H9 (cell line): ENCODE results near the gene ATP2B2. TPM values are rescaled to one million over a fixed set of nuclear protein-coding genes. Genes with fewer than 3 reads are reported as not detected.

Experiments
- DNase-seq: peaks from one replicate; pipeline ENCODE4 v3.0.0-alpha.2; 2017
- H2AFZ ChIP-seq: one replicate; pipeline ENCODE4 v1.6.1; 2013; ENCODE audit warnings: mild to moderate bottlenecking, low read length, control low read depth, moderate library complexity
- H2AK5ac ChIP-seq: 2 replicates; pipeline ENCODE4 v1.6.1; 2013; ENCODE audit warnings: low read length, control low read depth, mixed read lengths; ENCODE audit not compliant: insufficient read length
- H2BK120ac ChIP-seq: one replicate; pipeline ENCODE4 v1.6.1; 2013; ENCODE audit warnings: low read depth, mild to moderate bottlenecking, low read length, control low read depth, inconsistent platforms; ENCODE audit not compliant: poor library complexity, severe bottlenecking
- H2BK12ac ChIP-seq: 2 replicates; pipeline ENCODE4 v1.6.1; 2013; ENCODE audit warnings: low read length, control low read depth, mixed read lengths, low read depth; ENCODE audit not compliant: insufficient read length
- H2BK15ac ChIP-seq: 2 replicates; pipeline ENCODE4 v1.6.1; 2013; ENCODE audit warnings: low read depth, low read length, control low read depth
- H2BK20ac ChIP-seq: one replicate; pipeline ENCODE4 v1.6.1; 2013; ENCODE audit warnings: low read depth, mild to moderate bottlenecking, low read length, control low read depth, inconsistent platforms; ENCODE audit not compliant: poor library complexity, severe bottlenecking
- H2BK5ac ChIP-seq: 2 replicates; pipeline ENCODE4 v1.6.1; 2013; ENCODE audit warnings: low read length, control low read depth, mixed read lengths; ENCODE audit not compliant: insufficient read length
- H3K14ac ChIP-seq: 2 replicates; pipeline ENCODE4 v1.6.1; 2013; ENCODE audit warnings: low read length, control low read depth; ENCODE audit not compliant: insufficient read depth
- H3K18ac ChIP-seq: 2 replicates; pipeline ENCODE4 v1.6.1; 2013; ENCODE audit warnings: low read depth, mild to moderate bottlenecking, mixed read lengths, low read length, control low read depth; ENCODE audit not compliant: insufficient read length
- H3K23ac ChIP-seq: 2 replicates; pipeline ENCODE4 v1.6.1; 2013; ENCODE audit warnings: low read length, control low read depth, mixed read lengths, low read depth; ENCODE audit not compliant: insufficient read length
- H3K23me2 ChIP-seq: 2 replicates; pipeline ENCODE4 v1.6.1; 2013; ENCODE audit warnings: low read depth, mild to moderate bottlenecking, mixed read lengths, low read length, control low read depth; ENCODE audit not compliant: insufficient read length, poor library complexity, severe bottlenecking
- H3K27ac ChIP-seq: 2 replicates; pipeline ENCODE4 v1.5.1; 2013; ENCODE audit warnings: low read length, control low read depth, mixed read lengths, low read depth; ENCODE audit not compliant: insufficient read length
- H3K27me3 ChIP-seq: 2 replicates; pipeline ENCODE4 v1.6.1; 2013; ENCODE audit warnings: low read length, control low read depth, inconsistent platforms; ENCODE audit not compliant: insufficient read depth
- H3K4ac ChIP-seq: 2 replicates; pipeline ENCODE4 v1.6.1; 2013; ENCODE audit warnings: low read depth, mild to moderate bottlenecking, control low read depth, inconsistent platforms, low read length, moderate library complexity
- H3K4me1 ChIP-seq: 2 replicates; pipeline ENCODE4 v1.6.1; 2013; ENCODE audit warnings: low read length, control low read depth, inconsistent platforms; ENCODE audit not compliant: insufficient read depth
- H3K4me2 ChIP-seq: 2 replicates; pipeline ENCODE4 v1.6.1; 2013; ENCODE audit warnings: low read length, control low read depth, mixed read lengths; ENCODE audit not compliant: insufficient read length, insufficient read depth
- H3K56ac ChIP-seq: 2 replicates; pipeline ENCODE4 v1.6.1; 2013; ENCODE audit warnings: low read depth, mild to moderate bottlenecking, mixed read lengths, low read length, control low read depth; ENCODE audit not compliant: insufficient read length
- H3K79me1 ChIP-seq: 2 replicates; pipeline ENCODE4 v1.6.1; 2013; ENCODE audit warnings: low read depth, mild to moderate bottlenecking, moderate library complexity, low read length, control low read depth, inconsistent platforms; ENCODE audit not compliant: insufficient read depth, poor library complexity, severe bottlenecking
- H3K79me2 ChIP-seq: 2 replicates; pipeline ENCODE4 v1.6.1; 2013; ENCODE audit warnings: low read length, control low read depth, inconsistent platforms; ENCODE audit not compliant: insufficient read depth
- H3K9ac ChIP-seq: 2 replicates; pipeline ENCODE4 v1.6.1; 2013; ENCODE audit warnings: low read length, control low read depth, mixed read lengths; ENCODE audit not compliant: insufficient read length; ENCODE audit errors: extremely low read depth
- H3K9me3 ChIP-seq: one replicate; pipeline ENCODE4 v1.6.1; 2013; ENCODE audit warnings: low read depth, low read length, inconsistent platforms; ENCODE audit not compliant: control insufficient read depth
- H3T11ph ChIP-seq: one replicate; pipeline ENCODE4 v1.6.1; 2013; ENCODE audit warnings: mild to moderate bottlenecking, low read length, control low read depth, inconsistent platforms
- H4K20me1 ChIP-seq: one replicate; pipeline ENCODE4 v1.6.1; 2013; ENCODE audit not compliant: control insufficient read depth, insufficient read length, insufficient read depth
- H4K5ac ChIP-seq: 2 replicates; pipeline ENCODE4 v1.6.1; 2013; ENCODE audit warnings: low read depth, mild to moderate bottlenecking, mixed read lengths, low read length, control low read depth; ENCODE audit not compliant: insufficient read length
- H4K8ac ChIP-seq: replicated peaks from 2 replicates; pipeline ENCODE4 v1.6.1; 2013; ENCODE audit warnings: low read length, control low read depth, mixed read lengths, low read depth; ENCODE audit not compliant: insufficient read length
- H4K91ac ChIP-seq: 2 replicates; pipeline ENCODE4 v1.6.1; 2013; ENCODE audit warnings: low read depth, mild to moderate bottlenecking, moderate library complexity, mixed read lengths, low read length, control low read depth; ENCODE audit not compliant: insufficient read length
- H3K27ac Mint-ChIP-seq, 3 experiments: 2 replicates in 2 of 3; 3 replicates in 1 of 3; pipeline ENCODE4 v1.8.0; 2020 to 2021; ENCODE audit warnings: mixed read lengths in 3 of 3, mild to moderate bottlenecking in 1 of 3, moderate library complexity in 1 of 3
- H3K27me3 Mint-ChIP-seq: 2 replicates; pipeline ENCODE4 v1.8.0; 2021; ENCODE audit warnings: low read depth, mild to moderate bottlenecking, moderate library complexity, mixed read lengths
- H3K36me3 Mint-ChIP-seq, 3 experiments: 2 replicates in 2 of 3; 3 replicates in 1 of 3; pipeline ENCODE4 v1.8.0; 2020 to 2021; ENCODE audit warnings: low read depth in 3 of 3, mixed read lengths in 3 of 3; ENCODE audit not compliant: insufficient read depth in 1 of 3
- H3K4me1 Mint-ChIP-seq, 2 experiments: 2 replicates each; pipeline ENCODE4 v1.8.0; 2020; ENCODE audit warnings: mixed read lengths in 2 of 2
- H3K4me3 Mint-ChIP-seq, 2 experiments: 2 replicates in 1 of 2; 3 replicates in 1 of 2; pipeline ENCODE4 v1.8.0; 2020 to 2021; ENCODE audit warnings: mild to moderate bottlenecking in 2 of 2, mixed read lengths in 2 of 2, moderate library complexity in 1 of 2
- H3K9me3 Mint-ChIP-seq, 2 experiments: 2 replicates in 1 of 2; 3 replicates in 1 of 2; pipeline ENCODE4 v1.8.0; 2020; ENCODE audit warnings: mild to moderate bottlenecking in 2 of 2, mixed read lengths in 2 of 2, moderate library complexity in 1 of 2
- CTCF ChIP-seq: fragments of 200-600 bp; sonication (generic); conservative IDR thresholded peaks from 3 replicates; pipeline ENCODE4 v1.8.0; 2021; ENCODE audit warnings: antibody characterized with exemption, mild to moderate bottlenecking
- WGBS: extraction: QIAGEN DNeasy Blood & Tissue Kit; methylation state at CpG from one replicate; pipeline ENCODE4 v1.1.7; 2013; ENCODE audit warnings: missing lambda C conversion rate, low lambda C conversion rate, mixed read lengths; ENCODE audit not compliant: insufficient read length; ENCODE audit errors: extremely low coverage; 5-methylcytosine and 5-hydroxymethylcytosine counted together
- total RNA-seq: library from RNA; stranded (reverse); gene quantifications from 2 replicates; pipeline ENCODE4 v1.2.1, GENCODE V29; 2021

ATP2B2 gene
- total RNA-seq, 1 experiment from 2014 or later = 0.33 TPM

- WGBS = no CpG with 5 or more reads among the region's 20 CpGs
- peaks cover 8% of the 10 kb centered on the region for H3K27me3 Mint-ChIP-seq
These were observed 167.8 kb downstream of the ATP2B2 start for GRCh38 chr3:10337323-10338163.

More at GRCh38 chr3:10337323-10338163, 167.8 kb downstream of the ATP2B2 start:
- H3K23ac ChIP-seq = no peak overlapping the region
- Mint-ChIP-seq H3K4me1 (peaks cover 14 to 23% of the 10 kb centered on the region in 2 experiments), H3K4me3 (no peak overlapping the region), H3K36me3 (no peaks in the 10 kb centered on the region; a peak in 1 of 7 replicates), H3K27ac (no peak overlapping the region; a peak in 1 of 7 replicates), H3K9me3 (no peaks in the 10 kb centered on the region)
- H4K8ac ChIP-seq = no peak overlapping the region
- no peak overlapping the region for H3K27ac ChIP-seq
- no peaks in the 10 kb centered on the region for H4K20me1 ChIP-seq
- H2AFZ ChIP-seq = no peak overlapping the region
- no peak overlapping the region for H2BK15ac ChIP-seq
- H3K23me2 ChIP-seq = no peaks in the 10 kb centered on the region
- no peak overlapping the region for H2BK20ac ChIP-seq
- H2BK12ac ChIP-seq = no peak overlapping the region
- H2BK120ac ChIP-seq = no peak overlapping the region
- H3K79me1 ChIP-seq = no peaks in the 10 kb centered on the region
- no peaks in the 10 kb centered on the region for H3K9me3 ChIP-seq
- H4K91ac ChIP-seq = no peak overlapping the region
- no peak overlapping the region for H3K18ac ChIP-seq
- H4K5ac ChIP-seq = no peak overlapping the region
- H3K79me2 ChIP-seq = no peaks in the 10 kb centered on the region
- H3K9ac ChIP-seq = no peak overlapping the region
- no peak overlapping the region for H3K56ac ChIP-seq
- H3K4me1 ChIP-seq = peaks cover 2% of the 10 kb centered on the region; the same call in 1 of the 2 replicates
- H3K4me2 ChIP-seq = no peak overlapping the region
- H3K14ac ChIP-seq = no peak overlapping the region; the same call in 1 of the 2 replicates
- no peaks in the 10 kb centered on the region for H3K27me3 ChIP-seq
- H2AK5ac ChIP-seq = no peak overlapping the region
- no peak for TF ChIP-seq CTCF
- H3T11ph ChIP-seq = no peak overlapping the region
- H3K4ac ChIP-seq = no peak overlapping the region
- no peak for DNase-seq
- H2BK5ac ChIP-seq = no peak overlapping the region
